GDM1 (cell line): ENCODE measurements around the gene RAD21L1.

ENCODE experiments used
- DNase-seq: peaks from one replicate; lab custom pipeline; 2025; lab: John Stamatoyannopoulos, UW

The RAD21L1 gene

GRCh38 chr20:1225783-1226654 lies at the start of gene RAD21L1:
Gene RAD21L1, plus strand, starts transcription at chr20:1226044. Its CDS starts 2,410 bp downstream, at chr20:1228454.
- peak; percentile 70 for DNase-seq

- DNase-seq = no peak
Observed at GRCh38 chr20:1177680-1178079, 48.2 kb upstream of the RAD21L1 start.

- no peak for DNase-seq
Observed at GRCh38 chr20:1178103-1178502, 47.7 kb upstream of the RAD21L1 start.

DNA sequence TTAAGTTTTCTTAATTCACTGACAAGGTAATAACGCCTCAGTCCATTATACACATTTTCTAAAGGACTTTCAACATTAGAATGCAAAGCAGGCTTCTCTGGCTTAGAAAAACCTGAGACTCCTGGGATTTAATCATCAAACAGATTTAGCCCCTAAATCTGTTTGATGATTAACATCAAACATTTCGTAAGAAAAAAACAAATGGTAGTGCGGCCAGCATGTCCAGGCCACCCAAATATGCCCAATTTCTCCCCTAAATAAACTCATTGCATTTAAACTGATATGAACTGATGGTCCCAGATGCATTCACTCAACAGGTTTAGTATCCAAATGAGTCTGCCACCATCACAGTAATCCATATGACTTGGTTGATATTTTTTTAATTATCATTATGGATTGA lies 47.2 kb upstream of the RAD21L1 start:
- DNase-seq = no peak

DNA sequence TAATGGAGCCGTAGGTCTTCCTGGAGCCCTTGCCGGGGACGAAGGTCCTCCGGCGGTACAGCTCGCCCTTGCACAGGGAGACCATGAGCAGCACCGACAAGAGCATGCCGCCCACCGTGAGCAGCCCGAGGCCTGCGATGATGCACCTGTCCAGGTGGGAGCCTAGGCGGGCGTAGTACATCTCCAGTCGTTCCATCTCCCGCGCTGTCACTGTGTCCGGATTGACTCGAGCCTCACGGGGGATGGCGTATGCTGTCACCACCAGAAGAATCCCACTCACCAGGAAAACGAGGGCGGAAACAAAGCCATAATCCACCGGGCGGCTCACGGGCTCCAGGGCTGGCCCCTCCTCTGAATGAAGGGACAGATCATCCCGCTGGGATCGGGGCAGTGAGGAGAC lies 44.9 kb upstream of the RAD21L1 start:
- no peak for DNase-seq

DNA sequence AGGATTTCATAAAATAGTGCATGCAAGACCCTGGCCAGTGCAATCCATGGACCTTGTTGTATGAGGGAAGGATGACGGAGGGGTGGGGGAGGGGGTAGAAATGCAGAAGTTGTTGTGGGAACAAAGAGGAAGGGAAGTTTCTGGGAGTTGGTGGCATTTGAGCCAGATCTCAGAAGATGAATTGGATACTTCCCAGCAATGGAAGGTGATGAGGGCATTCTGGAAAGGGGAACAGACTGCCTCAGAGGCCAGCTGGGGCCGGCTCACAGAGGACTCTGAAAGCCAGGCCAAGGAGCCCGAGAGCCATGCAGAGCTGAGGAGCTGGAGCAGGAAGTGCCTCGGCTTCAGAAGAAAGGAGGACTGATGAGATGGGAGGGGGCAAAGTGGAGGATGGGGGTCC lies 43.7 kb upstream of the RAD21L1 start:
- DNase-seq = no peak

- DNase-seq = no peak
Observed at GRCh38 chr20:1183153-1183552, 42.7 kb upstream of the RAD21L1 start.

DNA sequence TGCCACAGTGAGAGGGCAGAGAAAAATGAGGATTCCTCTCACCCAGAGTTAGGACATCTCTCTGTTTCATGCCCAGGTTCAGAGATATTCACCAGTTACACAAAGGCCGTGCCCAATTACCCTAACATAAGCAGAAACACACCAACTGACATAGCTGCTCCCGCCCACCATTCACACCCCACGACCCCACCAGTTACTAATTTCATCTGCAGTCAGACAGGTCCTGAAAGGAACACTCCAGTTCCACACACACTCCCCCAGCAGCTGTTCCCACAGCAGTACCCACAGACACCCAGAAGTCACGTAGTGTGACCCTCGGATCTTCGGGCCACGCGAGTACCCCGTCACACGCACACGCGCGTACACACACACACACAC lies 41.6 kb upstream of the RAD21L1 start:
- no peak for DNase-seq

- DNase-seq = no peak
Observed at GRCh38 chr20:1184638-1185315, 41.1 kb upstream of the RAD21L1 start, which contains the start of gene TMEM74B. Gene TMEM74B, minus strand, starts transcription at chr20:1184981. Its CDS starts 1,180 bp downstream, at chr20:1183801.

DNA sequence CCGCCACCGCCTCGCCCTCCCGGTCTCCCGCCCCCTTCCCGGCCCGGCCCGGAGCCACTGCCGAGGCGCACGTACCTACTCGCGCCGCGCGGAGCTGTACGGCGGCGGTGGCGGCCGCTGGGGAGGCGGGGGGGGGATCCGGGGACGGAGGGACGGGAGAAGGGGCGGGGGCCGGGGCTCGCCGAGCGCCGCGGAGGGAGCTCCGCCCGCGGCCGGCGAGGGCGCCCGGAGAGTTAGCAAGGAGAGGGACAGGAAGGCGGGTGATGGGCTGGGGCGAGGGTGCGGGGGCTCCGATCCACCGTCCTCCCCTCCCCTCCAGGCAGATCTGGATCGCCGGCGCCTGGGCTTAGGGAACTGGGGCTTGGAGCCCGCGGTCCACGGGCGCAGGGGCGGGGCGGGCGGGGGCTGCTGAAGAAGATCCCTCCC lies 40.5 kb upstream of the RAD21L1 start:
- no peak for DNase-seq

GRCh38 chr20:1185790-1186334 lies 40.0 kb upstream of the RAD21L1 start:
- peak; percentile 55 for DNase-seq

DNA sequence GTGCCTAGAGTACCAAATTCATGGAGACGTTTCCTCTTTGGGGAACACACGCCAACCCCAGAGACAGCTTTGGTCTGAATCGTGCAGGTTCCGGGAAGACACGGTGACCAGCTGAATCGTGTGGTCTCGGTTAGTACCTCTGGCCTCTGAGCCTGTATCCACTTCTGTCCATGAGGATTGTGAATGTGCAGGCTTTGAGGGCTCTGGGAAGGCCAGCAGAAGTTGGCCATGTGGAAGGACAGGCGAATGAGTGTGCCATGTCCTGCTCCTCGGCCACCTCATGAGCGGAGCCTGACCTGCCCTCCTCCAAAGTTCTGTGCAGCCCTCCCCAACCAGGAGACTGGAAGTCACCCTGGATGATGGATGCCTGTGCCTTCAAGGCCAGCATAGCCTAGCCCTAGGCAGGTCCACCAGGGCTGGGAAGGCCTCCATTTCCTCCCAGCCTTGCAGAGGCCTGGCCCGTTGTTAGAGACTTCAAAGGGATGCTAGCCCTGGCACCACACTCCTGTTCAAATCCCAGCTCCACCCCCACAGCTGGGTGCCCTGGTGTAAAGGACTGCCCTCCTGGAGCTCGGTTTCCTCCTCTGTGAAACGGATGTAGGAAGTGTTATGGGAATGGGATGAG lies 39.4 kb upstream of the RAD21L1 start:
- no peak for DNase-seq

DNA sequence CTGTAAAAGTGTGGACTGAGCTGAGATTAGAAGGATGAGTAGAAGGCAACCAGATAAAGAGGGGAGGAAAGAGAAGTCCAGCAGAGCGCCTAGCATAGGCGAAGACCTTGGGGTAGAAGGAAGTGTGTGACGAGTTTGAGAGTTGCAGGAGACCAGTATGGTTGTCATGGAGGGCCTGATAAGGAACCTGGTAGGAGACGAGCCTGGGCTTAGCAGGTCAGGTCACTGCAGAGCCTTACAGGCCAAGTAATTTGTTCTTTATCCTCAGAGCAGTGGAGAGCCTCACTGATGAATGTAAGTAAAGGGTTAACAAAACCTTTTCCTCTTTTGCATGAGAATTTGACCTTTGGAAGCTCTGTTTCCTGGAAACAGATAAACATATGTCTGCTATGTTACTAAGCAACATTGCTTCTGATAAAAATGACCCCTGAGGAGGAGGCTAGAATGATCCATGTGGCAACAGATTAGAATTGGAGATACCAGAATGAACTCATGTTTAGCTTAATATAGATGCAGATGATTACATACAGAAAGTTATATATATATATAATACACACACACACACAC lies 38.2 kb upstream of the RAD21L1 start:
- DNase-seq = no peak

DNA sequence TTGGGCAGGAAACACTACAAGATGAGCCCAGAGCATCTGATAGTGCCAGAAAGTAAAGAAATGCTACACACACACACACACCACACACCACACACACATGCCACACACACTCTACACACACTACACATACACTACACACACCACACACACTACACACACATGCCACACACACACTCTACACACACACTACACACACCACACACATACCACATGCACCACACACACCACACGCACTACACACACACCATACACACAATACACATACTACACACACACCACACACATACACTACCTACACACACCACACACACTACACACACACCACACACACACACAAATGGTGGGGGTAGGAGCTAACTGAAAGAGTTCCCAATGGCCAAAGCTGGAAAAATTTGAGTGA lies 37.5 kb upstream of the RAD21L1 start:
- no peak for DNase-seq

- DNase-seq = no peak
Observed at GRCh38 chr20:1189827-1190226, 36.0 kb upstream of the RAD21L1 start.

DNA sequence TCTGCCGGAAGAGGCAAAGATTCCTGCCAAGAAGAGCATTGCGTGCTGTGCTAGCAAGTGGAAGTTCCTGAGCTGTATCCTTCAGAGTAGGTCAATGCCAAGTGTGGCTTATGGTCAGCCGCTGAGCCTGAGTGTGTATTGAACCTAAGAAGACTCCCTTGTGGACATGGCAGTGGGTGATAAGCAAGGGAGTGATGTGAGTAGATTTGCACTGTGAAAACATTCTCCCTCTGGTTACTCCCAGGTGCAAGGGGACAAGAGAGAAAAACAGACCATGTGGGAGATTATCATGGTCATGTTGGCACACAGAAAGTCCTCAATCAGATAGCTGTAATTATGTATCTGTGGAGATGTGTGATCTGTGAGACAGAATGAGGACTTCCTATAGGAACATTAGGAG lies 35.0 kb upstream of the RAD21L1 start:
- no peak for DNase-seq

DNA sequence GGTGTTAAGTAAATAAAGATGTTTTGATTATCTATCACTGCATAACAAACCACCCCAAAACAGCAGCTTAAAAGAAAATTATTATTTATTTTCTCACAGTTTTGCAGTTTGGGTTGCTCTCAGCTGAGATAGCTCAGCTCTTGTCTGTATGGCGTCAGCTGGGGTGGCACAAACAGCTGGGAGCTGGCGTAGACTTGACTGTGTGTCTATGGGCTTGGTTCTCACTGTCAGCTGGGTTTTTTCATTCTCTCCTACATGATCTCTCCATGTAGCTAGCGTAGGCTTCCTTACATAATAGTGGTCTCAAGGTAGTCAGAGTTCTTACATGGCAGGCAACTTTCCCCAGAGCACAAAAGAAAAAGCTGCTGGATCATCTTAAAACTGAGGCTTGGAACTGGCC lies 34.5 kb upstream of the RAD21L1 start:
- no peak for DNase-seq

GRCh38 chr20:1195226-1195625 lies 30.6 kb upstream of the RAD21L1 start:
- no peak for DNase-seq

- no peak for DNase-seq
Observed at GRCh38 chr20:1196634-1197033, 29.2 kb upstream of the RAD21L1 start.

- DNase-seq = no peak
Observed at GRCh38 chr20:1197801-1198200, 28.0 kb upstream of the RAD21L1 start.

GRCh38 chr20:1198751-1199150 lies 27.1 kb upstream of the RAD21L1 start:
- DNase-seq = no peak

GRCh38 chr20:1199212-1199873 lies 26.5 kb upstream of the RAD21L1 start:
- DNase-seq = no peak
